GM23338 (cell line): ENCODE measurements around the gene SLC6A3.

Experiments
- CREB1 ChIP-seq: fragments of 250-450 bp; sonication (Bioruptor Pico); IDR thresholded peaks from 2 replicates; pipeline ENCODE4 v1.5.0; 2020; ENCODE audit warnings: low read depth, mild to moderate bottlenecking, moderate library complexity
- EZH2 ChIP-seq: fragments of 200-600 bp; sonication (generic); IDR thresholded peaks from one replicate; pipeline ENCODE4 v1.8.0; 2017; ENCODE audit warnings: antibody characterized with exemption, mild to moderate bottlenecking, low read depth; ENCODE audit not compliant: unreplicated experiment
- EZH2phosphoT487 ChIP-seq: fragments of 200-600 bp; sonication (generic); IDR thresholded peaks from one replicate; pipeline ENCODE4 v1.8.1; 2018; ENCODE audit warnings: antibody characterized with exemption; ENCODE audit not compliant: unreplicated experiment
- JUNB ChIP-seq: IDR thresholded peaks from one replicate; pipeline ENCODE4 v1.6.1; 2016; ENCODE audit warnings: antibody characterized with exemption; ENCODE audit not compliant: unreplicated experiment
- POLR2AphosphoS5 ChIP-seq: IDR thresholded peaks from 2 replicates; pipeline ENCODE4 v1.6.1; 2016; ENCODE audit warnings: antibody characterized with exemption, low read depth
- STAT1 ChIP-seq: IDR thresholded peaks from one replicate; pipeline ENCODE4 v1.6.1; 2016; ENCODE audit warnings: antibody characterized with exemption; ENCODE audit not compliant: unreplicated experiment
- ZNF331 ChIP-seq: fragments of 250-450 bp; sonication (Bioruptor Pico); IDR thresholded peaks from 2 replicates; pipeline ENCODE4 v1.5.0; 2020; ENCODE audit warnings: low read depth, mild to moderate bottlenecking, moderate library complexity
- TF ChIP-seq, protein P1 (sequence below), 2 experiments: fragments of 200-600 bp in 1 of 2; sonication (generic) in 1 of 2; conservative IDR thresholded peaks; 2 replicates each; pipeline versions ENCODE4 v1.5.1 to v1.6.1; 2016 to 2017; ENCODE audit warnings: antibody characterized with exemption in 2 of 2, low read depth in 2 of 2, mild to moderate bottlenecking in 2 of 2, moderate library complexity in 1 of 2
- TF ChIP-seq, protein P2 (sequence below): IDR thresholded peaks from one replicate; pipeline ENCODE4 v1.6.1; 2018; ENCODE audit warnings: antibody characterized with exemption; ENCODE audit not compliant: unreplicated experiment

- TF ChIP-seq, protein P1, sequence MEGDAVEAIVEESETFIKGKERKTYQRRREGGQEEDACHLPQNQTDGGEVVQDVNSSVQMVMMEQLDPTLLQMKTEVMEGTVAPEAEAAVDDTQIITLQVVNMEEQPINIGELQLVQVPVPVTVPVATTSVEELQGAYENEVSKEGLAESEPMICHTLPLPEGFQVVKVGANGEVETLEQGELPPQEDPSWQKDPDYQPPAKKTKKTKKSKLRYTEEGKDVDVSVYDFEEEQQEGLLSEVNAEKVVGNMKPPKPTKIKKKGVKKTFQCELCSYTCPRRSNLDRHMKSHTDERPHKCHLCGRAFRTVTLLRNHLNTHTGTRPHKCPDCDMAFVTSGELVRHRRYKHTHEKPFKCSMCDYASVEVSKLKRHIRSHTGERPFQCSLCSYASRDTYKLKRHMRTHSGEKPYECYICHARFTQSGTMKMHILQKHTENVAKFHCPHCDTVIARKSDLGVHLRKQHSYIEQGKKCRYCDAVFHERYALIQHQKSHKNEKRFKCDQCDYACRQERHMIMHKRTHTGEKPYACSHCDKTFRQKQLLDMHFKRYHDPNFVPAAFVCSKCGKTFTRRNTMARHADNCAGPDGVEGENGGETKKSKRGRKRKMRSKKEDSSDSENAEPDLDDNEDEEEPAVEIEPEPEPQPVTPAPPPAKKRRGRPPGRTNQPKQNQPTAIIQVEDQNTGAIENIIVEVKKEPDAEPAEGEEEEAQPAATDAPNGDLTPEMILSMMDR (conservative IDR thresholded peaks at IDR 0.05; ENCODE audit: low read depth in 2 of 2): no peak
- TF ChIP-seq, protein P2, sequence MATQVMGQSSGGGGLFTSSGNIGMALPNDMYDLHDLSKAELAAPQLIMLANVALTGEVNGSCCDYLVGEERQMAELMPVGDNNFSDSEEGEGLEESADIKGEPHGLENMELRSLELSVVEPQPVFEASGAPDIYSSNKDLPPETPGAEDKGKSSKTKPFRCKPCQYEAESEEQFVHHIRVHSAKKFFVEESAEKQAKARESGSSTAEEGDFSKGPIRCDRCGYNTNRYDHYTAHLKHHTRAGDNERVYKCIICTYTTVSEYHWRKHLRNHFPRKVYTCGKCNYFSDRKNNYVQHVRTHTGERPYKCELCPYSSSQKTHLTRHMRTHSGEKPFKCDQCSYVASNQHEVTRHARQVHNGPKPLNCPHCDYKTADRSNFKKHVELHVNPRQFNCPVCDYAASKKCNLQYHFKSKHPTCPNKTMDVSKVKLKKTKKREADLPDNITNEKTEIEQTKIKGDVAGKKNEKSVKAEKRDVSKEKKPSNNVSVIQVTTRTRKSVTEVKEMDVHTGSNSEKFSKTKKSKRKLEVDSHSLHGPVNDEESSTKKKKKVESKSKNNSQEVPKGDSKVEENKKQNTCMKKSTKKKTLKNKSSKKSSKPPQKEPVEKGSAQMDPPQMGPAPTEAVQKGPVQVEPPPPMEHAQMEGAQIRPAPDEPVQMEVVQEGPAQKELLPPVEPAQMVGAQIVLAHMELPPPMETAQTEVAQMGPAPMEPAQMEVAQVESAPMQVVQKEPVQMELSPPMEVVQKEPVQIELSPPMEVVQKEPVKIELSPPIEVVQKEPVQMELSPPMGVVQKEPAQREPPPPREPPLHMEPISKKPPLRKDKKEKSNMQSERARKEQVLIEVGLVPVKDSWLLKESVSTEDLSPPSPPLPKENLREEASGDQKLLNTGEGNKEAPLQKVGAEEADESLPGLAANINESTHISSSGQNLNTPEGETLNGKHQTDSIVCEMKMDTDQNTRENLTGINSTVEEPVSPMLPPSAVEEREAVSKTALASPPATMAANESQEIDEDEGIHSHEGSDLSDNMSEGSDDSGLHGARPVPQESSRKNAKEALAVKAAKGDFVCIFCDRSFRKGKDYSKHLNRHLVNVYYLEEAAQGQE: no peak
- TF ChIP-seq EZH2 (no peak), CREB1 (CRISPR knock-in tag) (no peak), POLR2AphosphoS5 (no peak), STAT1 (no peak), JUNB (no peak), EZH2phosphoT487 (no peak), ZNF331 (no peak)
These were observed 28.5 kb upstream of the SLC6A3 start for GRCh38 chr5:1473746-1474145.
